GM12872 (cell line): ENCODE measurements around the gene SRCAP.

Experiments used
- CTCF ChIP-seq: IDR thresholded peaks from 3 replicates; pipeline ENCODE4 v1.5.1; 2011; ENCODE audit warnings: low read depth, mild to moderate bottlenecking, low read length, moderate library complexity; ENCODE audit not compliant: insufficient read depth

Gene SRCAP

GRCh38 chr16:30750201-30750600 is 51.2 kb downstream of the SRCAP start:
- TF ChIP-seq CTCF, result no peak

- TF ChIP-seq CTCF, result no peak
Observed at GRCh38 chr16:30750876-30751465, 52.0 kb downstream of the SRCAP start.

GRCh38 chr16:30753596-30753995 is 54.6 kb downstream of the SRCAP start:
- TF ChIP-seq CTCF, result no peak

- no peak for TF ChIP-seq CTCF
Observed at GRCh38 chr16:30755955-30756780, 57.2 kb downstream of the SRCAP start.

- TF ChIP-seq CTCF, result no peak
Observed at GRCh38 chr16:30756781-30757100, 57.8 kb downstream of the SRCAP start.

GRCh38 chr16:30757316-30757715 is 58.3 kb downstream of the SRCAP start:
- no peak for TF ChIP-seq CTCF

GRCh38 chr16:30758988-30759491 is 60.1 kb downstream of the SRCAP start:
- no peak for TF ChIP-seq CTCF
